PC-9 (cell line): ENCODE results near the gene OCEL1. TPM values are rescaled to one million over a fixed set of nuclear protein-coding genes. Genes with fewer than 3 reads are reported as not detected.

Source experiments
- BruUV-seq: library from RNA; stranded (reverse); fragments of 400-500 nt; replicated peaks from 2 replicates; lab custom pipeline; 2021; lab: Mats Ljungman, UMichigan
- CTCF ChIA-PET: fragments of 300-600 bp; sonication (Branson Sonifier 250); formaldehyde crosslinking; loops from one replicate; lab custom pipeline; 2022; ENCODE audit warnings: antibody characterized with exemption; lab: Charles Lee
- POLR2A ChIA-PET: fragments of 300-600 bp; sonication (Branson Sonifier 250); formaldehyde crosslinking; loops from one replicate; lab custom pipeline; 2022; ENCODE audit warnings: antibody characterized with exemption; ENCODE audit not compliant: unreplicated experiment; lab: Charles Lee
- DNase-seq, 2 experiments: peaks; one replicate each; pipeline versions ENCODE4 v3.0.0 to v3.0.0-alpha.2; 2015 to 2022; ENCODE audit warnings: mixed read lengths in 1 of 2
- H2AFZ ChIP-seq: fragments of 200-600 bp; sonication (generic); 2 replicates; pipeline ENCODE4 v1.8.1; 2017; ENCODE audit warnings: antibody characterized with exemption
- H3F3A ChIP-seq: fragments of 200-600 bp; sonication (generic); 2 replicates; pipeline ENCODE4 v1.8.1; 2017; ENCODE audit warnings: antibody characterized with exemption, mild to moderate bottlenecking, low read depth; ENCODE audit not compliant: insufficient read depth
- H3K27ac ChIP-seq: fragments of 200-600 bp; sonication (generic); 2 replicates; pipeline ENCODE4 v1.6.1; 2016; ENCODE audit warnings: mixed run types
- H3K27me3 ChIP-seq: fragments of 200-600 bp; sonication (generic); 2 replicates; pipeline ENCODE4 v1.6.1; 2016; ENCODE audit warnings: low read depth, mixed run types; ENCODE audit not compliant: insufficient read depth
- H3K36me3 ChIP-seq: fragments of 200-600 bp; sonication (generic); 2 replicates; pipeline ENCODE4 v1.6.1; 2016; ENCODE audit warnings: low read depth, mixed run types
- H3K4me1 ChIP-seq: fragments of 200-600 bp; sonication (generic); replicated peaks from 2 replicates; pipeline ENCODE4 v1.6.1; 2016; ENCODE audit warnings: mixed run types; ENCODE audit not compliant: insufficient read depth
- H3K4me2 ChIP-seq: fragments of 200-600 bp; sonication (generic); 2 replicates; pipeline ENCODE4 v1.6.1; 2017; ENCODE audit warnings: mixed run types
- H3K4me3 ChIP-seq: fragments of 200-600 bp; sonication (generic); 2 replicates; pipeline ENCODE4 v1.6.1; 2016; ENCODE audit warnings: mixed run types
- H3K79me2 ChIP-seq: fragments of 200-600 bp; sonication (generic); 2 replicates; pipeline ENCODE4 v1.6.1; 2017; ENCODE audit warnings: low read depth, mixed run types
- H3K9me2 ChIP-seq: fragments of 200-600 bp; sonication (generic); 2 replicates; pipeline ENCODE4 v1.8.1; 2017; ENCODE audit warnings: mild to moderate bottlenecking; ENCODE audit not compliant: insufficient read depth
- H3K9me3 ChIP-seq: fragments of 200-600 bp; sonication (generic); 2 replicates; pipeline ENCODE4 v1.8.1; 2016; ENCODE audit warnings: low read depth; ENCODE audit not compliant: insufficient read depth
- H4K20me1 ChIP-seq: fragments of 200-600 bp; sonication (generic); 2 replicates; pipeline ENCODE4 v1.8.1; 2017; ENCODE audit not compliant: insufficient read depth
- CTCF ChIP-seq: fragments of 200-600 bp; sonication (generic); conservative IDR thresholded peaks from 2 replicates; pipeline ENCODE4 v1.6.1; 2017; ENCODE audit warnings: mixed run types, antibody characterized with exemption, mild to moderate bottlenecking, moderate library complexity
- EZH2 ChIP-seq: fragments of 200-600 bp; sonication (generic); IDR thresholded peaks from 2 replicates; pipeline ENCODE4 v1.8.0; 2017; ENCODE audit warnings: antibody characterized with exemption, low read depth
- intact Hi-C: fragments of 100-400 bp; cut with micrococcal nuclease; formaldehyde crosslinking; loops from one replicate; pipeline ENCODE4 v1.10.0; 2022; ENCODE audit not compliant: unreplicated experiment
- total RNA-seq: library from RNA; stranded (reverse); gene quantifications from 2 replicates; pipeline ENCODE4 v1.2.3, GENCODE V29; 2021

Gene OCEL1
- total RNA-seq, 1 experiment from 2014 or later, result 30.6 TPM

- Histone ChIP-seq H2AFZ (no peak overlapping the region), H3K4me3 (no peak overlapping the region), H4K20me1 (no peaks in the 10 kb centered on the region), H3K4me2 (no peak overlapping the region), H3K27me3 (no peaks in the 10 kb centered on the region), H3K36me3 (no peaks in the 10 kb centered on the region), H3K9me2 (no peaks in the 10 kb centered on the region), H3K9me3 (no peaks in the 10 kb centered on the region), H3K79me2 (no peaks in the 10 kb centered on the region), H3K4me1 (peaks cover 3% of the 10 kb centered on the region), H3K27ac (no peak overlapping the region), H3F3A (peaks cover 22% of the 10 kb centered on the region)
- BruUV-seq, result no TSS peak
- intact Hi-C loops, result no loop called here
- POLR2A ChIA-PET, result no interaction called here
- TF ChIP-seq CTCF, result no peak
- TF ChIP-seq EZH2, result no peak
- CTCF ChIA-PET, result no interaction called here
- peak in 1 of 2 experiments; percentile 19 for DNase-seq
These were observed 16.6 kb upstream of the OCEL1 start for GRCh38 chr19:17209126-17210036.

- ChIA-PET CTCF (no interaction called here), POLR2A (no interaction called here)
- H3K4me3 ChIP-seq, result no peak overlapping the region
- intact Hi-C loops, result no loop called here
- peaks cover 6% of the 10 kb centered on the region for H3K4me1 ChIP-seq
- no TSS peak for BruUV-seq
- H3F3A ChIP-seq, result peaks cover 22% of the 10 kb centered on the region
- no peak for TF ChIP-seq EZH2
- no peak for TF ChIP-seq CTCF
- no peak overlapping the region for H2AFZ ChIP-seq
- no peak for DNase-seq
- H4K20me1 ChIP-seq, result no peaks in the 10 kb centered on the region
- H3K27ac ChIP-seq, result no peak overlapping the region
- H3K79me2 ChIP-seq, result no peaks in the 10 kb centered on the region
- no peak overlapping the region for H3K4me2 ChIP-seq
- H3K27me3 ChIP-seq, result no peaks in the 10 kb centered on the region
- no peaks in the 10 kb centered on the region for H3K36me3 ChIP-seq
- H3K9me3 ChIP-seq, result no peaks in the 10 kb centered on the region
- H3K9me2 ChIP-seq, result no peaks in the 10 kb centered on the region
These were observed 15.7 kb upstream of the OCEL1 start for GRCh38 chr19:17210296-17210695.

GRCh38 chr19:17211547-17212446, 14.2 kb upstream of the OCEL1 start:
- no peak overlapping the region for H3K4me3 ChIP-seq
- DNase-seq, result no peak
- no peaks in the 10 kb centered on the region; the same call in 1 of the 2 replicates for H3K79me2 ChIP-seq
- peaks cover 26% of the 10 kb centered on the region for H3F3A ChIP-seq
- no peaks in the 10 kb centered on the region for H3K27me3 ChIP-seq
- H3K9me2 ChIP-seq, result no peaks in the 10 kb centered on the region
- H2AFZ ChIP-seq, result no peak overlapping the region
- ChIA-PET POLR2A (no interaction called here), CTCF (no interaction called here)
- H3K4me2 ChIP-seq, result no peak overlapping the region
- H3K9me3 ChIP-seq, result no peaks in the 10 kb centered on the region
- no TSS peak for BruUV-seq
- H3K36me3 ChIP-seq, result no peaks in the 10 kb centered on the region
- H3K27ac ChIP-seq, result no peak overlapping the region
- H4K20me1 ChIP-seq, result no peaks in the 10 kb centered on the region
- TF ChIP-seq CTCF (no peak), EZH2 (no peak)
- peaks cover 14% of the 10 kb centered on the region for H3K4me1 ChIP-seq
- intact Hi-C loops, result no loop called here
